ENCODE measurements around the gene AGR2. TPM values are rescaled to one million over a fixed set of nuclear protein-coding genes. Genes with fewer than 3 reads are reported as not detected.

Gene AGR2
- total and polyA plus RNA-seq, 10 of the 15 experiments (the other 5 are each of a cell fraction or from before 2014, with no cell fraction given): 0.67 TPM; not detected in 9

GRCh38 chr7:16805441-16805840 lies 642 bp upstream of the AGR2 start:
- Histone ChIP-seq H3K27me3 (replicated peaks in 1 of 2; ENCODE audit: control insufficient read depth in 2 of 2, insufficient read depth in 2 of 2, low read length in 1 of 2) (no peaks in the 10 kb centered on the region), H3K79me2 (ENCODE audit: control insufficient read depth, insufficient read depth, low read length) (no peaks in the 10 kb centered on the region), H3K36me3 (ENCODE audit: control insufficient read depth in 2 of 2, insufficient read depth in 2 of 2, low read length in 1 of 2) (no peaks in the 10 kb centered on the region), H3K27ac (ENCODE audit: control insufficient read depth, insufficient read depth) (no peak overlapping the region), H3K4me1 (ENCODE audit: control insufficient read depth, insufficient read depth, low read length) (no peaks in the 10 kb centered on the region), H3K9ac (ENCODE audit: control insufficient read depth, insufficient read depth, low read length) (no peak overlapping the region), H3K4me3 (no peak overlapping the region), H3K4me2 (ENCODE audit: control insufficient read depth, insufficient read depth) (no peak overlapping the region), H3K9me3 (replicated peaks; ENCODE audit: control insufficient read depth, insufficient read depth, low read length) (no peaks in the 10 kb centered on the region), H2AFZ (ENCODE audit: control insufficient read depth, low read depth, low read length) (no peak overlapping the region), H4K20me1 (ENCODE audit: control insufficient read depth, insufficient read depth) (no peaks in the 10 kb centered on the region)
- no peak for TF ChIP-seq POU2F2 (IDR thresholded peaks at IDR 0.05; ENCODE audit: borderline replicate concordance, low read depth, low read length)
- DNase-seq (ENCODE audit: low read depth, low spot score): no peak
- intact Hi-C loops (cut with micrococcal nuclease; ENCODE audit: unreplicated experiment): no loop called here
- ChIA-PET CTCF (no interaction called here), POLR2A (no interaction called here), SMC1A (ENCODE audit: uncharacterized antibody, unreplicated experiment) (no interaction called here), RAD21 (ENCODE audit: unreplicated experiment) (no interaction called here)
- in situ Hi-C loops (cut with MboI): no loop called here
- FAIRE-seq: no peak
- BruUV-seq (replicated peaks): no TSS peak
- no peak for ATAC-seq
- WGBS (ENCODE audit: insufficient coverage, insufficient replicate concordance, low lambda C conversion rate, missing lambda C conversion rate): 7% methylated on average over 3 of the region's 3 CpGs

- Histone ChIP-seq H3K36me3 (ENCODE audit: control insufficient read depth in 2 of 2, insufficient read depth in 2 of 2, low read length in 1 of 2) (no peaks in the 10 kb centered on the region), H3K79me2 (ENCODE audit: control insufficient read depth, insufficient read depth, low read length) (no peaks in the 10 kb centered on the region), H4K20me1 (ENCODE audit: control insufficient read depth, insufficient read depth) (no peaks in the 10 kb centered on the region), H3K4me3 (no peak overlapping the region), H3K4me1 (ENCODE audit: control insufficient read depth, insufficient read depth, low read length) (no peaks in the 10 kb centered on the region), H3K9me3 (replicated peaks; ENCODE audit: control insufficient read depth, insufficient read depth, low read length) (no peaks in the 10 kb centered on the region), H3K9ac (ENCODE audit: control insufficient read depth, insufficient read depth, low read length) (no peak overlapping the region), H3K4me2 (ENCODE audit: control insufficient read depth, insufficient read depth) (no peak overlapping the region), H2AFZ (ENCODE audit: control insufficient read depth, low read depth, low read length) (no peak overlapping the region), H3K27me3 (replicated peaks in 1 of 2; ENCODE audit: control insufficient read depth in 2 of 2, insufficient read depth in 2 of 2, low read length in 1 of 2) (no peaks in the 10 kb centered on the region), H3K27ac (ENCODE audit: control insufficient read depth, insufficient read depth) (no peak overlapping the region)
- ATAC-seq (no peak), FAIRE-seq (no peak), DNase-seq (ENCODE audit: low read depth, low spot score) (no peak)
- intact Hi-C loops (cut with micrococcal nuclease; ENCODE audit: unreplicated experiment) (no loop called here), in situ Hi-C loops (cut with MboI) (no loop called here)
- ChIA-PET RAD21 (ENCODE audit: unreplicated experiment) (no interaction called here), CTCF (interaction anchor here (1.4 kb wide), 1 partner anchor 114 kb away, joined by 4 read pairs; no protein-coding TSS in a partner anchor), POLR2A (no interaction called here), SMC1A (ENCODE audit: uncharacterized antibody, unreplicated experiment) (no interaction called here)
- WGBS (ENCODE audit: insufficient coverage, insufficient replicate concordance, low lambda C conversion rate, missing lambda C conversion rate): 27% methylated on average over 7 of the region's 7 CpGs
- no peak for TF ChIP-seq LARP7 (IDR thresholded peaks at IDR 0.05)
- no peak for TF ChIP-seq MXI1 (IDR thresholded peaks at IDR 0.05; ENCODE audit: low read depth, low read length)
- no peak for TF ChIP-seq BCL11A (IDR thresholded peaks at IDR 0.05; ENCODE audit: low read depth, low read length)
- no peak for TF ChIP-seq ZNF24 (IDR thresholded peaks at IDR 0.05)
- no peak for TF ChIP-seq NRF1 (conservative IDR thresholded peaks at IDR 0.05; ENCODE audit: low read depth, low read length)
- TF ChIP-seq CREM (IDR thresholded peaks at IDR 0.05; ENCODE audit: low read depth): no peak
- TF ChIP-seq MEF2B (IDR thresholded peaks at IDR 0.05; ENCODE audit: partially characterized antibody, poor library complexity, severe bottlenecking): no peak
- TF ChIP-seq NR2C2 (IDR thresholded peaks at IDR 0.05; ENCODE audit: borderline replicate concordance, control insufficient read depth, insufficient read length, low read depth): no peak
- no peak for TF ChIP-seq POU2F2 (IDR thresholded peaks at IDR 0.05; ENCODE audit: borderline replicate concordance, low read depth, low read length)
- no peak for TF ChIP-seq ETV6 (conservative IDR thresholded peaks at IDR 0.05 in 1 of 2, IDR thresholded peaks at IDR 0.05 in 1 of 2; ENCODE audit: borderline replicate concordance in 1 of 2, low read depth in 1 of 2)
- TF ChIP-seq SMC3 (IDR thresholded peaks at IDR 0.05; ENCODE audit: borderline replicate concordance, low read length): no peak
- no peak for TF ChIP-seq ESRRA (IDR thresholded peaks at IDR 0.05; ENCODE audit: low read length)
- TF ChIP-seq TARDBP (IDR thresholded peaks at IDR 0.05; ENCODE audit: borderline replicate concordance): no peak
- TF ChIP-seq SIX5 (IDR thresholded peaks at IDR 0.05; ENCODE audit: low read depth, low read length, severe bottlenecking): no peak
- TF ChIP-seq EZH2 (IDR thresholded peaks at IDR 0.05; ENCODE audit: borderline replicate concordance, control insufficient read depth, low read depth, low read length): no peak
- no peak for TF ChIP-seq RUNX3 (IDR thresholded peaks at IDR 0.05; ENCODE audit: low read length)
- TF ChIP-seq TCF12 (IDR thresholded peaks at IDR 0.05; ENCODE audit: low read depth, low read length): no peak
- no peak for TF ChIP-seq NFYB (IDR thresholded peaks at IDR 0.05; ENCODE audit: insufficient read depth, low read depth, low read length)
- TF ChIP-seq ZBED1 (IDR thresholded peaks at IDR 0.05; ENCODE audit: borderline replicate concordance): no peak
- no TSS peak for BruUV-seq (replicated peaks)
These were observed 722 bp downstream of the AGR2 start for GRCh38 chr7:16803881-16804673.

Data from GM12878 (cell line).